ENCODE data around the gene CLDN22. TPM values are rescaled to one million over a fixed set of nuclear protein-coding genes. Genes with fewer than 3 reads are reported as not detected.

Gene CLDN22
- total and polyA plus RNA-seq, 2 donors (not counting 1 experiment from before 2014, with no cell fraction given): not detected

- CTCF ChIA-PET: no interaction called here
These were observed 44.0 kb downstream of the CLDN22 start for GRCh38 chr4:183276106-183276505.

GRCh38 chr4:183272384-183272783 lies 47.7 kb downstream of the CLDN22 start:
- TF ChIP-seq, protein P1, sequence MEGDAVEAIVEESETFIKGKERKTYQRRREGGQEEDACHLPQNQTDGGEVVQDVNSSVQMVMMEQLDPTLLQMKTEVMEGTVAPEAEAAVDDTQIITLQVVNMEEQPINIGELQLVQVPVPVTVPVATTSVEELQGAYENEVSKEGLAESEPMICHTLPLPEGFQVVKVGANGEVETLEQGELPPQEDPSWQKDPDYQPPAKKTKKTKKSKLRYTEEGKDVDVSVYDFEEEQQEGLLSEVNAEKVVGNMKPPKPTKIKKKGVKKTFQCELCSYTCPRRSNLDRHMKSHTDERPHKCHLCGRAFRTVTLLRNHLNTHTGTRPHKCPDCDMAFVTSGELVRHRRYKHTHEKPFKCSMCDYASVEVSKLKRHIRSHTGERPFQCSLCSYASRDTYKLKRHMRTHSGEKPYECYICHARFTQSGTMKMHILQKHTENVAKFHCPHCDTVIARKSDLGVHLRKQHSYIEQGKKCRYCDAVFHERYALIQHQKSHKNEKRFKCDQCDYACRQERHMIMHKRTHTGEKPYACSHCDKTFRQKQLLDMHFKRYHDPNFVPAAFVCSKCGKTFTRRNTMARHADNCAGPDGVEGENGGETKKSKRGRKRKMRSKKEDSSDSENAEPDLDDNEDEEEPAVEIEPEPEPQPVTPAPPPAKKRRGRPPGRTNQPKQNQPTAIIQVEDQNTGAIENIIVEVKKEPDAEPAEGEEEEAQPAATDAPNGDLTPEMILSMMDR (IDR thresholded peaks at IDR 0.05): no peak
- TF ChIP-seq EZH2 (IDR thresholded peaks at IDR 0.05; ENCODE audit: borderline replicate concordance, insufficient read depth, low read depth, low read length, poor library complexity, severe bottlenecking): no peak
- no peaks in the 10 kb centered on the region for H3K27me3 ChIP-seq (replicated peaks in 1 of 4; ENCODE audit: control extremely low read depth in 1 of 4, control insufficient read depth in 3 of 4, insufficient read depth in 4 of 4, low read length in 3 of 4)
- no peak overlapping the region for H2AFZ ChIP-seq (ENCODE audit: insufficient read depth, low read depth, low read length, poor library complexity, severe bottlenecking)
- Mint-ChIP-seq H3K27ac (no peak overlapping the region), H3K9me3 (ENCODE audit: insufficient read depth) (no peaks in the 10 kb centered on the region), H3K4me1 (no peaks in the 10 kb centered on the region), H3K4me3 (no peak overlapping the region), H3K27me3 (peaks cover 9% of the 10 kb centered on the region)
- ChIA-PET CTCF (interaction anchor here (3.4 kb wide), 1 partner anchor 10 kb away, joined by 17 read pairs; no protein-coding TSS in a partner anchor), POLR2A (no interaction called here)
- no peaks in the 10 kb centered on the region for H3K36me3 ChIP-seq (replicated peaks in 1 of 2; ENCODE audit: control extremely low read depth in 1 of 2, control insufficient read depth in 1 of 2, extremely low read depth in 1 of 2, insufficient read depth in 2 of 2, low read length in 1 of 2)
- intact Hi-C loops (cut with micrococcal nuclease): no loop called here
- no peak for ATAC-seq (ENCODE audit: low read depth)
- no peaks in the 10 kb centered on the region for H3K79me2 ChIP-seq (ENCODE audit: control insufficient read depth, insufficient read depth, low read length)
- H3K9ac ChIP-seq (ENCODE audit: low read length): no peak overlapping the region
- no peak overlapping the region for H3K27ac ChIP-seq (ENCODE audit: low read length in 2 of 2)
- DNase-seq: no peak
- H3K9me3 ChIP-seq (ENCODE audit: control extremely low read depth in 1 of 3, control insufficient read depth in 2 of 3, insufficient read depth in 1 of 3, low read length in 2 of 3): peaks cover 0 to 13% (median 6%) of the 10 kb centered on the region in 3 donors
- no peaks in the 10 kb centered on the region for H3K4me1 ChIP-seq (ENCODE audit: control insufficient read depth in 2 of 2, insufficient read depth in 2 of 2, low read length in 2 of 2)
- H3K4me2 ChIP-seq (replicated peaks; ENCODE audit: low read depth, low read length, poor library complexity, severe bottlenecking): no peak overlapping the region
- H3K4me3 ChIP-seq (ENCODE audit: control extremely low read depth in 1 of 5, extremely low read depth in 1 of 5, insufficient read depth in 1 of 5, low read depth in 2 of 5, low read length in 4 of 5): no peak overlapping the region
- 93% methylated on average over 3 of the region's 3 CpGs for WGBS (ENCODE audit: insufficient coverage)
- H4K20me1 ChIP-seq (ENCODE audit: control insufficient read depth, insufficient read depth, low read length, poor library complexity, severe bottlenecking): no peaks in the 10 kb centered on the region

More at GRCh38 chr4:183276106-183276505, 44.0 kb downstream of the CLDN22 start:
- no peak for TF ChIP-seq EZH2 (IDR thresholded peaks at IDR 0.05; ENCODE audit: borderline replicate concordance, insufficient read depth, low read depth, low read length, poor library complexity, severe bottlenecking)
- TF ChIP-seq, protein P1 (IDR thresholded peaks at IDR 0.05): no peak
- H3K4me1 ChIP-seq (ENCODE audit: control insufficient read depth in 2 of 2, insufficient read depth in 2 of 2, low read length in 2 of 2): no peaks in the 10 kb centered on the region
- DNase-seq (no peak), ATAC-seq (ENCODE audit: low read depth) (no peak)
- no peak overlapping the region for H3K4me2 ChIP-seq (replicated peaks; ENCODE audit: low read depth, low read length, poor library complexity, severe bottlenecking)
- no peaks in the 10 kb centered on the region for H4K20me1 ChIP-seq (ENCODE audit: control insufficient read depth, insufficient read depth, low read length, poor library complexity, severe bottlenecking)
- Mint-ChIP-seq H3K4me1 (no peaks in the 10 kb centered on the region), H3K9me3 (ENCODE audit: insufficient read depth) (no peaks in the 10 kb centered on the region), H3K4me3 (no peak overlapping the region), H3K27ac (no peak overlapping the region), H3K27me3 (peaks cover 5% of the 10 kb centered on the region)
- no peaks in the 10 kb centered on the region for H3K36me3 ChIP-seq (replicated peaks in 1 of 2; ENCODE audit: control extremely low read depth in 1 of 2, control insufficient read depth in 1 of 2, extremely low read depth in 1 of 2, insufficient read depth in 2 of 2, low read length in 1 of 2)
- no peaks in the 10 kb centered on the region for H3K79me2 ChIP-seq (ENCODE audit: control insufficient read depth, insufficient read depth, low read length)
- POLR2A ChIA-PET: no interaction called here
- H3K27ac ChIP-seq (ENCODE audit: low read length in 2 of 2): no peak overlapping the region
- no peak overlapping the region for H3K9ac ChIP-seq (ENCODE audit: low read length)
- H3K27me3 ChIP-seq (replicated peaks in 1 of 4; ENCODE audit: control extremely low read depth in 1 of 4, control insufficient read depth in 3 of 4, insufficient read depth in 4 of 4, low read length in 3 of 4): no peaks in the 10 kb centered on the region
- peaks cover 0 to 13% (median 6%) of the 10 kb centered on the region in 3 donors for H3K9me3 ChIP-seq (ENCODE audit: control extremely low read depth in 1 of 3, control insufficient read depth in 2 of 3, insufficient read depth in 1 of 3, low read length in 2 of 3)
- no peak overlapping the region for H2AFZ ChIP-seq (ENCODE audit: insufficient read depth, low read depth, low read length, poor library complexity, severe bottlenecking)
- whole genome bisulfite sequencing (ENCODE audit: insufficient coverage): no CpG with 5 or more reads among the region's 1 CpG
- no peak overlapping the region for H3K4me3 ChIP-seq (ENCODE audit: control extremely low read depth in 1 of 5, extremely low read depth in 1 of 5, insufficient read depth in 1 of 5, low read depth in 2 of 5, low read length in 4 of 5)
- intact Hi-C loops (cut with micrococcal nuclease): no loop called here

Data from B cell (primary cell).